Neural progenitor cell (in vitro differentiated cells): ENCODE results near the gene PNMA8C. TPM values are rescaled to one million over a fixed set of nuclear protein-coding genes. Genes with fewer than 3 reads are reported as not detected.

Source experiments
- DNase-seq: peaks from one replicate; pipeline ENCODE4 v3.0.0-alpha.2; 2016; ENCODE audit warnings: low spot score
- H2AFZ ChIP-seq: fragments of 200-600 bp; sonication (generic); replicated peaks from 2 replicates; pipeline ENCODE4 v1.6.1; 2016; ENCODE audit warnings: antibody characterized with exemption
- H3F3A ChIP-seq: fragments of 200-600 bp; sonication (generic); 2 replicates; pipeline ENCODE4 v1.6.1; 2016; ENCODE audit warnings: antibody characterized with exemption, low read depth
- H3K27ac ChIP-seq: fragments of 200-600 bp; sonication (generic); 2 replicates; pipeline ENCODE4 v1.5.1; 2016; ENCODE audit warnings: mild to moderate bottlenecking
- H3K27me3 ChIP-seq: fragments of 200-600 bp; sonication (generic); 2 replicates; pipeline ENCODE4 v1.6.1; 2016; ENCODE audit warnings: mild to moderate bottlenecking, moderate library complexity
- H3K36me3 ChIP-seq: fragments of 200-600 bp; sonication (generic); 2 replicates; pipeline ENCODE4 v1.5.1; 2016
- H3K4me1 ChIP-seq: fragments of 200-600 bp; sonication (generic); 2 replicates; pipeline ENCODE4 v1.6.1; 2016; ENCODE audit warnings: mixed run types
- H3K4me2 ChIP-seq: fragments of 200-600 bp; sonication (generic); 2 replicates; pipeline ENCODE4 v1.6.1; 2016
- H3K4me3 ChIP-seq: fragments of 200-600 bp; sonication (generic); 2 replicates; pipeline ENCODE4 v1.5.1; 2016
- H3K79me2 ChIP-seq: fragments of 200-600 bp; sonication (generic); 2 replicates; pipeline ENCODE4 v1.6.1; 2016; ENCODE audit warnings: low read depth
- H3K9ac ChIP-seq: fragments of 200-600 bp; sonication (generic); 2 replicates; pipeline ENCODE4 v1.6.1; 2016
- H3K9me3 ChIP-seq: fragments of 200-600 bp; sonication (generic); 2 replicates; pipeline ENCODE4 v1.5.1; 2016; ENCODE audit warnings: low read depth
- H4K20me1 ChIP-seq: fragments of 200-600 bp; sonication (generic); 2 replicates; pipeline ENCODE4 v1.6.1; 2016; ENCODE audit warnings: low read depth
- H3K27ac Mint-ChIP-seq: 3 replicates; pipeline ENCODE4 v1.8.0; 2021; ENCODE audit warnings: mixed read lengths
- H3K27me3 Mint-ChIP-seq: 2 replicates; pipeline ENCODE4 v1.8.0; 2022; ENCODE audit warnings: low read depth, mild to moderate bottlenecking, inconsistent platforms, moderate library complexity, mixed read lengths; ENCODE audit not compliant: insufficient read depth
- H3K36me3 Mint-ChIP-seq: 3 replicates; pipeline ENCODE4 v1.8.0; 2021; ENCODE audit warnings: mixed read lengths
- H3K4me1 Mint-ChIP-seq: 3 replicates; pipeline ENCODE4 v1.8.0; 2021; ENCODE audit warnings: mixed read lengths
- H3K4me3 Mint-ChIP-seq: 3 replicates; pipeline ENCODE4 v1.8.0; 2021; ENCODE audit warnings: mild to moderate bottlenecking, moderate library complexity, mixed read lengths
- H3K9me3 Mint-ChIP-seq: 3 replicates; pipeline ENCODE4 v1.8.0; 2020; ENCODE audit warnings: mixed read lengths
- EZH2 ChIP-seq: fragments of 200-600 bp; sonication (generic); IDR thresholded peaks from 2 replicates; pipeline ENCODE4 v1.6.1; 2017; ENCODE audit warnings: antibody characterized with exemption, mild to moderate bottlenecking, moderate library complexity
- EZH2phosphoT487 ChIP-seq: fragments of 200-600 bp; sonication (generic); IDR thresholded peaks from 2 replicates; pipeline ENCODE4 v1.6.1; 2017; ENCODE audit warnings: antibody characterized with exemption
- total RNA-seq: library from RNA; depleted of rRNA; stranded (reverse); fragments of >200 nt; gene quantifications from 2 replicates; pipeline ENCODE4 v1.2.3, GENCODE V29; 2015; ENCODE audit warnings: low replicate concordance
- TF ChIP-seq, protein P1 (sequence below): fragments of 200-600 bp; sonication (generic); IDR thresholded peaks from 2 replicates; pipeline ENCODE4 v1.5.1; 2017; ENCODE audit warnings: antibody characterized with exemption, mild to moderate bottlenecking

The PNMA8C gene
- 0.58 and 0.74 TPM in 2 replicates for total RNA-seq

DNA sequence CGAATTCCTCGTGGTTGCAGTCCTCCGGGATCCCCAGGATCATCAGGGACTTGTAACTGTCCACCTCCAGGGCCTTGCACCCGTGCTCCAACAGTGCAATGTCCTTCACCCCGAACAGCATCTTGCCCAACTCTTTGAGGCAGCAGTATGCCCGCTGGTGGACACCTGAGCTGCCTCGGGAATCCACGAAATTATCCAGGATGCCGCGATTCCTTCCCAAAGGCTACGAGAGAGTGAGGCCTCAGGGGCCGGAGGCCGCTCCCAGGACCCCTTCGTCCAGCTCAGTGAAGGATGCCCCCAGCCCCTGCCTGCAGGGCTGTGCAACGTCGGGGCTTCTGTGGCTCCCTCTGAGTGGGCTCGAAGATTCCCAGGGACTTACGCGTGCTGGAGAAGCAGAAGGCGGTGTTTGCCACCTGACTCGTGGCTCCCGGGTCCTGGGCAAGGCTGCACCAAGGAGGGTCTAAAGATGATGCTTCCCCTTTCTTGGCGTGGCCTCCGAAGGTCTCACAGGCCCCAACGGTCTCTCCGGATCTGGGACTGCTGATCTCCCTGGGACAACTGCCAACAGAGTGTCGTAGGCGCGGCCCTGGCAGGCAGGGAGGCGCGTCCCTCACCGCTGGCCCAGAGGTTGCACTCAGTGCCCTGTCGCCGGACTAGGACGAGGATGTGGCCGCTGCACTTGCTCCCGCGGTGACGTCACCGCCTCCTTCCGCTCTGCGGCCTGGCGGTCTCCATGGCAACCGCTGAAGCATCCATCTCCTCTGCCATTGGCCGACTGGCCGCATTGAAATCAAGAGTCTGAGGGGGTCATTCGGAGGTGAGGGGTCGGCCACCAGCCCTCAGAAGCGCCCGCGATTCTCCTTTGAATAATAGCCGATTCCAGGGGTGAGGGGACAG is at the start of gene PNMA8C:
PNMA8C (minus strand) TSS at position 698 of the 897 bp plus-strand sequence; CDS start at position 121, 577 bp downstream.
- Histone ChIP-seq H2AFZ (no peak within 1 kb of the TSS), H3K36me3 (no peaks in the 10 kb centered on the region), H3K4me1 (peaks cover 7% of the 10 kb centered on the region), H3K9ac (no peak within 1 kb of the TSS), H3K4me2 (peak within 1 kb of the TSS; percentile 93), H4K20me1 (no peaks in the 10 kb centered on the region), H3K4me3 (peak within 1 kb of the TSS; percentile 44), H3F3A (peaks cover 23% of the 10 kb centered on the region), H3K9me3 (no peaks in the 10 kb centered on the region), H3K27ac (no peak within 1 kb of the TSS), H3K79me2 (no peaks in the 10 kb centered on the region), H3K27me3 (peaks cover 46% of the 10 kb centered on the region)
- Mint-ChIP-seq H3K4me3 (peak within 1 kb of the TSS; percentile 81), H3K36me3 (no peaks in the 10 kb centered on the region), H3K27ac (peak within 1 kb of the TSS; percentile 14), H3K27me3 (peaks cover 13% of the 10 kb centered on the region), H3K4me1 (peaks cover 53% of the 10 kb centered on the region), H3K9me3 (peaks cover under 1% of the 10 kb centered on the region)
- DNase-seq: peak; percentile 97
- TF ChIP-seq, protein P1, sequence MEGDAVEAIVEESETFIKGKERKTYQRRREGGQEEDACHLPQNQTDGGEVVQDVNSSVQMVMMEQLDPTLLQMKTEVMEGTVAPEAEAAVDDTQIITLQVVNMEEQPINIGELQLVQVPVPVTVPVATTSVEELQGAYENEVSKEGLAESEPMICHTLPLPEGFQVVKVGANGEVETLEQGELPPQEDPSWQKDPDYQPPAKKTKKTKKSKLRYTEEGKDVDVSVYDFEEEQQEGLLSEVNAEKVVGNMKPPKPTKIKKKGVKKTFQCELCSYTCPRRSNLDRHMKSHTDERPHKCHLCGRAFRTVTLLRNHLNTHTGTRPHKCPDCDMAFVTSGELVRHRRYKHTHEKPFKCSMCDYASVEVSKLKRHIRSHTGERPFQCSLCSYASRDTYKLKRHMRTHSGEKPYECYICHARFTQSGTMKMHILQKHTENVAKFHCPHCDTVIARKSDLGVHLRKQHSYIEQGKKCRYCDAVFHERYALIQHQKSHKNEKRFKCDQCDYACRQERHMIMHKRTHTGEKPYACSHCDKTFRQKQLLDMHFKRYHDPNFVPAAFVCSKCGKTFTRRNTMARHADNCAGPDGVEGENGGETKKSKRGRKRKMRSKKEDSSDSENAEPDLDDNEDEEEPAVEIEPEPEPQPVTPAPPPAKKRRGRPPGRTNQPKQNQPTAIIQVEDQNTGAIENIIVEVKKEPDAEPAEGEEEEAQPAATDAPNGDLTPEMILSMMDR: no peak
- TF ChIP-seq EZH2: no peak
- no peak for TF ChIP-seq EZH2phosphoT487

DNA sequence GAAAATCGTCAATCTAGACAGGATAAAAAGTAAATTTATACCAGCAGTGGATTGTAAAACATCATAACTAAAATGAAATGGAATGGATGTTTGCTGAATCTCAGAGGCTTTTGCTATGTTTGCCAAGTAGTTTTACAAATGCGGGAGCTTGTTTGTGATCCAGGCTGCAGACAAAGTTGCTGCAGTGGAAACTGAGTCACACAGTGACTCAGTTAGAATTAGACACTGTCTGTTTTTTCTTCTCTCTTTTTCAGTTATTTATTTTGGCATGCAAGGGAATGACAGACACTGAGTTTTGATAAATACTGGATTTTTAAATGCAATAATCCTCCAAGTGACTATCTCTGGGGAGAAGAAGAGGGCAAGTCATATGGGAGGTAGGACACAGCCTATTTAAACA is 47.2 kb upstream of the PNMA8C start:
- peaks cover 10% of the 10 kb centered on the region for H3K4me1 ChIP-seq
- H3K4me3 ChIP-seq: no peak overlapping the region
- peaks cover under 1% of the 10 kb centered on the region for H3K79me2 ChIP-seq
- H3F3A ChIP-seq: peaks cover 18% of the 10 kb centered on the region
- Mint-ChIP-seq H3K9me3 (no peaks in the 10 kb centered on the region), H3K27ac (no peak overlapping the region), H3K4me3 (no peak overlapping the region), H3K27me3 (peaks cover 11% of the 10 kb centered on the region), H3K36me3 (no peaks in the 10 kb centered on the region), H3K4me1 (peaks cover 46% of the 10 kb centered on the region)
- no peaks in the 10 kb centered on the region for H4K20me1 ChIP-seq
- H2AFZ ChIP-seq: no peak overlapping the region
- H3K4me2 ChIP-seq: no peak overlapping the region
- H3K9ac ChIP-seq: no peak overlapping the region
- H3K9me3 ChIP-seq: no peaks in the 10 kb centered on the region
- H3K27ac ChIP-seq: no peak overlapping the region
- DNase-seq: no peak
- H3K27me3 ChIP-seq: peaks cover 3% of the 10 kb centered on the region
- TF ChIP-seq, protein P1: no peak
- TF ChIP-seq EZH2: no peak
- TF ChIP-seq EZH2phosphoT487: no peak
- H3K36me3 ChIP-seq: no peaks in the 10 kb centered on the region

DNA sequence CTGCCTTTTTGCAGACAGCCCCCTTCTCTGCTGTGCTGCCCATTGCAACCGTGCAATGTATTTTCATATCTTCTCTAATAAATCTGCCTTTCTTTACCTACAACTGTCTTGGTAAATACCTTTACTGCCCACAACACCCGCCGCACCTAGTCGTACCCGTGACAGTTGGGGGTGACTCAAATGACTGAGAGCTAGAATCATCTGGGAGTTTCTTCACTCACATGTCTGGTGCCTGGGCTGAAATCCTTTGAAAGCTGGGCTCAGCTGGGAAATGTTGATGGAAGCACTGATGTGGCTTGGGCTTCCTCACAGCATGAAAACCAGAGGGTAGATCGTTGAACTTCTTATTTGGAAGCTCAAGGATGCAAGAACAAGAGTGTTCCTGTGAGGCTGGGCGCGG is 45.5 kb upstream of the PNMA8C start:
- Mint-ChIP-seq H3K4me1 (peaks cover 47% of the 10 kb centered on the region), H3K27ac (peak overlapping the region; percentile 57)

More for the DNA sequence above, 45.5 kb upstream of the PNMA8C start:
- TF ChIP-seq, protein P1: no peak
- TF ChIP-seq EZH2: no peak
- TF ChIP-seq EZH2phosphoT487: no peak
- Mint-ChIP-seq H3K9me3 (no peaks in the 10 kb centered on the region), H3K4me3 (peak overlapping the region; percentile 28), H3K27me3 (peaks cover 14% of the 10 kb centered on the region), H3K36me3 (peaks cover 13% of the 10 kb centered on the region)
- no peaks in the 10 kb centered on the region for H3K9me3 ChIP-seq
- H4K20me1 ChIP-seq: no peaks in the 10 kb centered on the region
- H3K36me3 ChIP-seq: no peaks in the 10 kb centered on the region
- no peak overlapping the region for H3K27ac ChIP-seq
- H3K4me2 ChIP-seq: no peak overlapping the region
- H3K4me3 ChIP-seq: no peak overlapping the region
- DNase-seq: no peak
- H3K79me2 ChIP-seq: peaks cover 13% of the 10 kb centered on the region
- H3K9ac ChIP-seq: no peak overlapping the region
- no peak overlapping the region for H2AFZ ChIP-seq
- peaks cover 10% of the 10 kb centered on the region for H3F3A ChIP-seq
- peaks cover 3% of the 10 kb centered on the region for H3K27me3 ChIP-seq
- peaks cover 5% of the 10 kb centered on the region for H3K4me1 ChIP-seq
